Urinary bladder (tissue), 4 donors: ENCODE data around the gene AP3S1. TPM values are rescaled to one million over a fixed set of nuclear protein-coding genes. Genes with fewer than 3 reads are reported as not detected.

Source experiments
- DNase-seq: peaks from one replicate; pipeline ENCODE4 v3.0.0-alpha.2; 2015; ENCODE audit errors: extremely low spot score
- H3K27ac ChIP-seq: one replicate; pipeline ENCODE4 v1.5.1; 2013; ENCODE audit warnings: low read depth, mild to moderate bottlenecking, moderate library complexity
- H3K36me3 ChIP-seq: one replicate; pipeline ENCODE4 v1.6.1; 2013; ENCODE audit warnings: mild to moderate bottlenecking, moderate library complexity; ENCODE audit not compliant: insufficient read depth
- H3K4me1 ChIP-seq: one replicate; pipeline ENCODE4 v1.6.1; 2013; ENCODE audit warnings: mild to moderate bottlenecking, moderate library complexity; ENCODE audit not compliant: insufficient read depth
- H3K4me3 ChIP-seq: one replicate; pipeline ENCODE4 v1.5.1; 2013; ENCODE audit warnings: low read depth, low read length
- WGBS: extraction: QIAGEN DNeasy Blood & Tissue Kit; methylation state at CpG from one replicate; pipeline ENCODE4 v1.1.7; 2013; 5-methylcytosine and 5-hydroxymethylcytosine counted together
- polyA plus RNA-seq: library from polyadenylated mRNA; stranded (reverse); fragments of 200-250 nt; gene quantifications from one replicate; pipeline ENCODE4 v1.2.3, GENCODE V29; 2013
- total RNA-seq: library from RNA; depleted of rRNA; stranded (reverse); fragments of >200 nt; gene quantifications from one replicate; pipeline ENCODE4 v1.2.3, GENCODE V29; 2014
- donor health status: healthy with polysubstance abuse.
- donor health status: healthy.

The AP3S1 gene
- total and polyA plus RNA-seq, 2 donors, result 78.6 to 159 TPM

GRCh38 chr5:115840873-115841272 lies 862 bp upstream of the AP3S1 start:
- no peak for DNase-seq
- WGBS, result 1% methylated on average over 5 of the region's 5 CpGs
- Histone ChIP-seq H3K4me3 (peak overlapping the region; percentile 93), H3K4me1 (no peaks in the 10 kb centered on the region), H3K36me3 (peaks cover 2% of the 10 kb centered on the region), H3K27ac (peak overlapping the region; percentile 86)

DNA sequence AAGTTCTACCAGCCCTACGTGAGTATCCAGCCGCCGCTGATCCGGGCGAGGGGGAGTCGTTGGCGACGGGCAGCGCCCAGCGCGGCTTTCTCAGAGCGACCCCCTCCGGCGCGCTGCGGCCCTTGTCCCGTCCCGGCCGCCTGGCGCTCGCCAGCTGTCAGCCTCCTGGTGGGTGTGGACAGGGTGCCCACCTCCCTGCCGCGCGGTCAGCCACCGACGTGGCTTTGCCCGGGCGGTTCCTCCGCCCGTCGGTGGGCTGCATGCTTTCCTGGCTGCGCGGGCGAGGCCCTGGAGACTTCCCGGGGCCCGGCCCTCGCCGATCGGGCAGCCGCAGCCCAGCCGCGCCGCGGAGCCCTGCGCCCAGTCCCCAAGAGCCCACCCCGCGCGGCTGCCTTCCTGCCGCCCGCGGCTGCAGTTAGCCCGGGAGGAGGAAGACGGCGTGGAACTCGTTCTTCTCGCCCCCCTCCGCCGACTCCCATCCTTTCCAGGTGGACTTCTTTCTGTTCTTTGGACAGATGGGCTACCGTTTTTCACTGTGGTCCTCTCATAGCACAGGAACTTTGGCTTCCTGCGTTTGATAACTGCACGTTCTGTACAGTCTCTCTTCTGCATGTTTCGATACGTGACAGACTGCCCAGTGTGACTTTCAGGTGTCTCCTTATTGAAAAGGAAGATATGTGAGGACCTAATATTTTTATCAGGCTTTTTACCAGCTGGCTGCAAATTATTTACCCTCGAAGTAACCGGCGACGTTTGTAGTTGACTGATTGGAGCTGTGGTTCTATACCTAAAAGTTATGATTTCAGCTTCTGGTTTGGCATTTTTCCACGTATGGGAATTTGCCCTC lies 577 bp downstream of the AP3S1 start:
- under 1% methylated on average over 68 of the region's 68 CpGs for WGBS

DNA sequence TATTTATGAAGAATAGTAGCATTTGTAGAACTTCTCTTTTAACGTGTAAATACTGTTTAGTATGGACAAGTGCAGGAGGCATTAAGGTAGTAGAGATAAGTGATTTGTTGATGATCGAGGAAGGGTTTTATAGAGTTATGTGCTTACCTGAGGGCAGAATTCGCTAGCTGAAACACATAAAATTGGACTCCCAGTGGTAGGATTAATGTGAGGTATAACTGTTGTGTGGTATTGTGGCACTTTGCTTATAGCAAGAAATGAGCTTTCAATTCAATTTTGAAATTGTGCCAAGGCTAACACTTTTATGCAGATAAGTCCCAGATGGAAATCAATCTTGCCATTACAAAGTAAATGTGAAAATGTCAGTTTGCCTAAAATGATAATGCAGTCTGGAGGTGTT lies 1.2 kb downstream of the AP3S1 start:
- H3K27ac ChIP-seq, result no peak overlapping the region
- no peak for DNase-seq
- H3K4me3 ChIP-seq, result peak overlapping the region; percentile 93
- no peaks in the 10 kb centered on the region for H3K4me1 ChIP-seq
- no peaks in the 10 kb centered on the region for H3K36me3 ChIP-seq
- 13% methylated on average over 3 of the region's 3 CpGs for WGBS

More for the DNA sequence above, 577 bp downstream of the AP3S1 start:
- no peaks in the 10 kb centered on the region for H3K4me1 ChIP-seq
- no peaks in the 10 kb centered on the region for H3K36me3 ChIP-seq
- peak overlapping the region; percentile 86 for H3K27ac ChIP-seq
- peak overlapping the region; percentile 93 for H3K4me3 ChIP-seq
- peak; percentile 37 for DNase-seq

DNA sequence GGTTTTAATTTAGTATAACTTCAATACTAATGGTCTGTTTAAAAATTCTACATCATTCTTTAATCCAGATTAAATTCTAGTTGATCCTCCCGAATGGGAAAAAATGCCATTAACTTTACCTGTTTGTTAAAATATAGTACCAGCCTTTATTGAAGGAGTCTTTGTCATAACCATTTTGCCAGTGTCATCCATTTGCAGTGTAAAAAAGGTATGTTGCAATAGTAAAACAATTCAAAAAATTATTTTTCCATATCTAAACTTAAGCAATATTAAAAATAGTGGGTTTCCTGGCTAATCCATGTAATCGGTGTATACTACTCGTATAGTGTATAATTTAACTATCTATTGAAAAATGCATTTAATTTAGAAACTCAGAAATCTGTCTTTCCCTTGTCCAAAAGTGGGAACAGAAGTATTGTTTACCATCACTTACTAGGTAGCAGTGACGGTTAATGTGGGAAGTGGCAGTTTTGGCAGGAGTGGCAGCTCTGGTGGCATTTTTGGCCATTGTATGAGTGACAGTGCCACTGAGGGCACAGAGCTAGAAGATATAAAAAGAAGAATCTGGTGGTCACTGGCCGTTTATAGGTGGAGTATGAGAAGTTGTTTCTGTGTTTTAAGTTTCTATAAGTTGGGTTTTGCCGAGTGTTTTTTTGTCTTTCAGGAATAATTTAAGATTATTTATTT lies 1.9 kb downstream of the AP3S1 start:
- no peak for DNase-seq
- WGBS, result 81% methylated on average over 6 of the region's 6 CpGs
- Histone ChIP-seq H3K4me3 (no peak overlapping the region), H3K27ac (no peak overlapping the region), H3K36me3 (no peaks in the 10 kb centered on the region), H3K4me1 (no peaks in the 10 kb centered on the region)

DNA sequence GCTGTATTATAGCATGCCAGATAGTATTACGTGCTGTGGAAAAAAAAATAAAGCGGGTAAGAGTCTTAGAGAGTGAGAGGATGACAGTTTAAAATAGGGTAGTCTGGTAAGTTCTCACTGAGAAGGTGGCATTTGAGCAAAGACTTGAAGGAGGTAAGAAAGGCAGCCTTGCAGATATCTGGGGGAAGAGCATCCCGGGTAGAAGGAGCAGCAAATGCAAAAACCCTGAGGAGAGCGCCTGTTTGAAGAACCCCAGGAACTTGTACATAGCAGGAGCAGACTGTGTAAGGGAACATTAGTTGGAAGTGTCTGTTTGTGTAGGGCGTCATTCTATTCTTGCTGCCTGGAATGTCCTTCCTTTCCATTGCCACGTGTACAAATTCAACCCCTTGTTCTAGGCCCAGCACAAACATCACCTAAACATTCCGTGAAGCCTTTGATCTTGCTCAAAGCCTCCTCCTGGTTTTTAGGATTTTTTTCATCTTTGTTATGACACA lies 2.6 kb downstream of the AP3S1 start:
- H3K4me3 ChIP-seq, result no peak overlapping the region
- 70% methylated on average over 7 of the region's 7 CpGs for WGBS
- no peak overlapping the region for H3K27ac ChIP-seq
- DNase-seq, result no peak
- no peaks in the 10 kb centered on the region for H3K36me3 ChIP-seq
- no peaks in the 10 kb centered on the region for H3K4me1 ChIP-seq

- no peaks in the 10 kb centered on the region for H3K4me1 ChIP-seq
- DNase-seq, result no peak
- H3K4me3 ChIP-seq, result no peak overlapping the region
- no peaks in the 10 kb centered on the region for H3K36me3 ChIP-seq
- WGBS, result 85% methylated on average over 7 of the region's 7 CpGs
- no peak overlapping the region for H3K27ac ChIP-seq
Observed at GRCh38 chr5:115847290-115847689, 5.6 kb downstream of the AP3S1 start.

DNA sequence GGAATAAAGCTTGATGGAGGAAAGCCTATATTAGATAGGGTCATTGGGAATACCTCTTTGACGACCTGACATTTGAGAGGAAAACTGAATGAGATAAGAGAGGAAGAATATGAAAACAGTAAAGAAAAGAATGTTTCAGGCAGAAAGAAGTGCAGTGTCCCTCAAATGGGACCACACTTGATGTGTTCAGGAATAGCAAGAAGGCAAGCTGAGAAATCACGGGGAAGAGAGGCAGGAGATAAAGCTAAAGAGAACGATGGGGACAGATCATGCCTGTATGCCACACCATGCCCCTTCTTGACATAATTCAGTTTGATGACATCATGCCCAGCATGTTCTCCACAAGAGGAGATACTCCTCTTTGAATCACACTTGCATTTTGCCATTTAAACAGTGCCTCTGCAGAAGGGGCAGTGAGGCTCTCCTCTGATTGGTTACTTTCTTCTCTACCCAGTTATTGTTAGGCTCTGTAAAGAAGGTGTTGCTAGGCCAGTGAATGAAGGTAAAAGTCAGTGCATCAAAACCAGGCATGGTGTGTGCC lies 7.6 kb downstream of the AP3S1 start:
- Histone ChIP-seq H3K4me1 (no peaks in the 10 kb centered on the region), H3K27ac (no peak overlapping the region), H3K36me3 (no peaks in the 10 kb centered on the region), H3K4me3 (no peak overlapping the region)
- DNase-seq, result no peak
- WGBS, result 96% methylated on average over 3 of the region's 3 CpGs

DNA sequence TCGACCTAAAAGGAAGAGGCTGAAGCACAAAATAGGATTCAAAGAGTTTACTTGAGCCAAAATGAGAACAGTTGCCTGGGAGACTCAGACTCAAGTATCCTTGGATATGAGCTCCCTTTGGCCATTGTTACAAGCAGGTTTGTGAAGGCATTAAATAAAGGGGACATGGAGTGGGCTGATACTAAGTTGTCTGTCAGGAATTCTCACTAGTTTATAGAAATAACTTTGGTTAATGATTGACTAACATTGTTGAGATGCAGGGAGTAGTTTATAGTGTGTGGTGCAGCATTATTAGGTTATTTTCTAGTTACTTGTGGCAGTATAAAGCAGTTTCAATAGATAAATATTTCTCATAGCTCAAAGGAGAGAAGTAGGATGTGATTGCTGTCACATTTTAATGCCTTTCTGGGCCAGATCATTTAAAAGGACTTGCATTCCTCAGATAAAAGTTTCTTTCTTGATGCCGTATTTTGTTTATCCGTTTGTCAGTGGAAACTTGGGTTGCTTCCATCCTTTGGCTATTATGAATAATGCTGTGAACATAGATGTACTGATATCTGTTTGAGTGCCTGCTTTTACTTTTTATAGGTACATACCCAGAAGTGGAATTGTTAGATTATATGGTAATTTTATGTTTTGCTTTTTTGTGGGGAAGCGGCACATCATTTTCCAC lies 9.1 kb downstream of the AP3S1 start:
- DNase-seq, result no peak
- 25% methylated on average over 4 of the region's 4 CpGs for WGBS
- H3K36me3 ChIP-seq, result no peaks in the 10 kb centered on the region
- H3K27ac ChIP-seq, result no peak overlapping the region
- no peak overlapping the region for H3K4me3 ChIP-seq
- no peaks in the 10 kb centered on the region for H3K4me1 ChIP-seq

- H3K4me1 ChIP-seq, result no peaks in the 10 kb centered on the region
- 97% methylated on average over 3 of the region's 3 CpGs for WGBS
Observed at GRCh38 chr5:115854139-115854538, 12.4 kb downstream of the AP3S1 start.

GRCh38 chr5:115855959-115856358 lies 14.2 kb downstream of the AP3S1 start:
- Histone ChIP-seq H3K4me3 (no peak overlapping the region), H3K27ac (no peak overlapping the region), H3K4me1 (no peaks in the 10 kb centered on the region), H3K36me3 (no peaks in the 10 kb centered on the region)
- no peak for DNase-seq
- 85% methylated on average over 1 of the region's 1 CpG for WGBS

More at GRCh38 chr5:115854139-115854538, 12.4 kb downstream of the AP3S1 start:
- Histone ChIP-seq H3K27ac (no peak overlapping the region), H3K4me3 (no peak overlapping the region), H3K36me3 (no peaks in the 10 kb centered on the region)
- no peak for DNase-seq

- WGBS, result 39% methylated on average over 1 of the region's 1 CpG
- H3K4me3 ChIP-seq, result no peak overlapping the region
- no peak overlapping the region for H3K27ac ChIP-seq
- no peak for DNase-seq
- no peaks in the 10 kb centered on the region for H3K36me3 ChIP-seq
- H3K4me1 ChIP-seq, result no peaks in the 10 kb centered on the region
Observed at GRCh38 chr5:115857057-115857479, 15.3 kb downstream of the AP3S1 start.

GRCh38 chr5:115857626-115858349 lies 16.1 kb downstream of the AP3S1 start:
- no peak for DNase-seq
- Histone ChIP-seq H3K4me3 (no peak overlapping the region), H3K27ac (no peak overlapping the region), H3K36me3 (no peaks in the 10 kb centered on the region), H3K4me1 (no peaks in the 10 kb centered on the region)
- 26% methylated on average over 2 of the region's 2 CpGs for WGBS

DNA sequence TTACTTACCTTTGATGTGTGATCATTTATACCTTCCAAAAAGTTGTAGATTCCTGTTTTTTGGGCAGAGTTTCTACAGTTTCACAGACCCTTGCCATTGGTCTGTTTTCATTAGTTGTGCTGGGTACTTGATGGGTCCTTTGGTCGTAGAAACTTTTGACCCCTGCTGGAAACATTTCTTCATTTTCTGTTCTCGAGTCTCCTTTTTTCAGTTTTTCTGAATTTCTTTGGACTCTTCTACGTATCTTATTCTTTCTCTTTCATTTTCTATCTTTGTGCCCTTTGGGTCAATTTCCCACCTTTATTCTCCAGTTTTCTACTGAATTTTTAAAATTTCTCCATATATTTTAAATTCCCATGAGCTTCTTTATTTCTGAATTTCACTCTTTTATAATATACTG lies 16.7 kb downstream of the AP3S1 start:
- Histone ChIP-seq H3K36me3 (no peaks in the 10 kb centered on the region), H3K4me3 (no peak overlapping the region), H3K4me1 (no peaks in the 10 kb centered on the region), H3K27ac (no peak overlapping the region)
- 85% methylated on average over 3 of the region's 3 CpGs for WGBS
- DNase-seq, result no peak
